Ramos (cell line): ENCODE results near the gene OTOR.

ENCODE experiments used
- in situ Hi-C: fragments of 300-500 bp; cut with MboI; formaldehyde crosslinking; loops from one replicate; pipeline ENCODE4 v1.14.3; 2022; ENCODE audit warnings: low sequenced_read_pairs; ENCODE audit not compliant: unreplicated experiment

OTOR gene

DNA sequence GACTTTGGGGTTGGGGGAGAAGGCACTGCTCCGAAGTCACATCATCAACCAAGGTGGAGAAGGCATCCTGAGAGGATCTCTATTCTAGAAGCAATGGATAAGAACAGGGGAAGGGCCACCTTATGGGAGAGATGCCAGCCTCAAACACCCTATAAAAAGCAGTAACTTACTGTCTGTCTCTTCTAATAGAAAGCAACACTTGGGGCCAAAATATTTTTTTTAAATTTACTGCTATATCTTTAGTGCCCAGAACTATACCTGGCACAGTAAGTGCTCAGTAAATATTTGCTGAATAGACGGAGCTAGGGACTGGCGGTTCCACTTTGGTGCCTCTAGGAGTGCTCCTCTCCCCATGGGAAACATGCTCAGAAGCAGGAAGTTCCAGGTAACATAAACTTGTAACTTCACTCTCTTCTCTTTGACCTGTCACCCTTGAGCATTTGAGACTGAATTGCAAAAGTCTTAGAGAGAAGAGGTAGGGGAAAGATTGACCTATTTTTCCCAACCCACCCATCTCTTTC, 807 bp upstream of the OTOR start:
- in situ Hi-C loops, result no loop called here

DNA sequence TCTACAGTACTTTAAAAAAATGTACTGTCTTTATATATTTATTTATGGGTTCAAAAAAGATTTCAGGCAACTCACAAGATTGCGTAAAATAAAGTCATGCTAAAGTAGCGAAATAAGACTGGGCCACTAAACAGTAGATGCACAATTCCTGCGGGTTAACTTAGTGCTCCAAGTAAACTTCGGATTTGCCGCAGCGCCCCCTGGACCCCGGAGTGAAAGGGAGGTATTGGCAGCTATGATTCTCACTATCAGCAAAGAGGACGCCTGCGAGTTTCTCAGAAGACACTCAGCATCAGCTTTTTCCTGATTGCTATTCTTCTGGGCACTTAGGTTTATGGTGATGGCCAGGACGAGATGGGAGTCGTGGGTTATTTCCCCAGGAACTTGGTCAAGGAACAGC, 1.4 kb downstream of the OTOR start:
- in situ Hi-C loops, result no loop called here

DNA sequence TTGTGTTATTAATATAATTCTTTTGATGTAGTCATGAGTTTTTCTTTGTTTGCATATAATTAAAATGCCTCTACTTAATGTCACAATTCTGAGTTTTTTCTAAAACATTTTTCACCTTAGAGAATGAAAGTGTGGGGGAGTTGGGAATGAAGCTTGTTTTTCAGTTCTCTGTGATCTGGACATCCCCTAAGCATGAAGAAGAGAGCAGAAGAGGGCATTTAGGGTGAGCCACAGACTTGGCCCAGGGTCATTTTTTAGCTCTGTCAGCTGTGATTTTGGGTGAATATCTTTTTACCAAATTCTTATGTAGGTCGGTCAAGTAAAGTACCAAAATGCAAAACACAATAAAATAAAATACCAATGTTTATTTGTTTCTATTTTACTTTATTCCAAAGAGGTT, 3.9 kb downstream of the OTOR start:
- in situ Hi-C loops, result no loop called here

DNA sequence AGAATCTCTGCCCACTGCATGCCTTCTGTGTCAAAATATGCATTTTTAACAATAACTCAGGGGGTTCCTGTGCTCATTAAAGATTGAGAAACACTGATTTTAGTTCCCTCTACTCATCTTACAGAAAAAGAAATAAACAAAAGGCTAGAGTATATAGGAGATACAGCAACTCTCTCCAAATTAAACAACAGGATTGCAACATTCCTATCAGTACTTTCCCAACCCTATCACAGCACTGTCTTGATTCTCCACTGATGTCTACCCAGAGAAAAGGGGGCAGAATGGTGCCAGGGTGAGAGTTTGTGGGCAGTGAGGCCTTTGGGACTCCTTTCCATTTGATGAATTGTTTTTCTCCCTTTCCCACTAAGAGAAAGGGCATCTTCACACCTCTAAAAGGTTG, 4.7 kb downstream of the OTOR start:
- in situ Hi-C loops, result no loop called here

DNA sequence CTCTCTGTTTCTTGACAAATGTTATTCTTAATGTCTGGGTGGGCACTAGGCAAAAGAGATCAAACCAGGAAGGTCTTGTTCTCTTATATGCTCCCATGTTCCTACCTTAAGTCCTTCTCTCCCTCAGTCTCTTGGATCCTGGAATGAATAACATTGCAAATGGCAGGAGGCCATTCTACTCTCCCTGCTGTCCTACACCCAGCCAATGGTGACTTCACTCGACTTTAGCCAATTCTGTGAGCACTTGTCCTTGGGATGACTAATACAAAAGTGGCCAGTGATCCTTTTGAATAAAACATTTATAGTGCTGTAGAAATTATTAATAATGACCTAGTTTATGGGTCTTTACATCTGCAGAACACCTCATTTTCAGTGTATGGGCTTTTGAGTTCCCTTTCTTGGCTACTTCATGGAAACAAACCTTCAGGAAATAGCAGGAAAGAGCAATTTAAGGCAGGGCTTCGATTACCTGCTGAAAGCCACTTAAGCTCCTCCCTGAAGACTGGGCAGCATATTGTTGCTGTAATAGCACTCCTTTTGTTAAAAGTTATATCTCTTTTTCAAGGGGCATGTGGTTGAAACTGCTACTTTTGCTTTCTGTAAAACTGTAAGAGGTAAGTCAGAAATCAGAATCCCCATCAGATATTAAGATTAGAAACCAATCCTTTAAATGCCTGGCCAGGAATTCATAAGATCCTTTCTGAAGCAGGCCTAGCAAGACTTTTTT, 10.5 kb downstream of the OTOR start:
- in situ Hi-C loops, result no loop called here

DNA sequence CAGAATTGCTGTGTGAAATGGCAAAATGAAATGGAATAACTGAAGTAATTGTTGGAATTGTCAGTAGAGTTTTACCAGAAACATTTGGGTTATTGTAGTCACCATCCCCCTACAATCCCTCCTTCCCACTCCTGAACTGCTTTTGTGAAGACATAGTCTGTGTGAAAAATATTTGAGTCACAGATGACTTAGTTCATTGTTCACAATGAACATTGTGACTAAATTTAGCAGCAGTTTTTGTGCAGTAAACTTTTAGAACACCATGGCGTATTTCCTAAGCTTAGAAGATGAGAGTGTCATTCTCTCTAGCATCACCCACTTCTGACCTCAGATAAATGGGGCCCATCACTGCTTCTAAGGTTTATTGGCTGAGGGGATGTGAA, 11.0 kb downstream of the OTOR start:
- in situ Hi-C loops, result no loop called here

DNA sequence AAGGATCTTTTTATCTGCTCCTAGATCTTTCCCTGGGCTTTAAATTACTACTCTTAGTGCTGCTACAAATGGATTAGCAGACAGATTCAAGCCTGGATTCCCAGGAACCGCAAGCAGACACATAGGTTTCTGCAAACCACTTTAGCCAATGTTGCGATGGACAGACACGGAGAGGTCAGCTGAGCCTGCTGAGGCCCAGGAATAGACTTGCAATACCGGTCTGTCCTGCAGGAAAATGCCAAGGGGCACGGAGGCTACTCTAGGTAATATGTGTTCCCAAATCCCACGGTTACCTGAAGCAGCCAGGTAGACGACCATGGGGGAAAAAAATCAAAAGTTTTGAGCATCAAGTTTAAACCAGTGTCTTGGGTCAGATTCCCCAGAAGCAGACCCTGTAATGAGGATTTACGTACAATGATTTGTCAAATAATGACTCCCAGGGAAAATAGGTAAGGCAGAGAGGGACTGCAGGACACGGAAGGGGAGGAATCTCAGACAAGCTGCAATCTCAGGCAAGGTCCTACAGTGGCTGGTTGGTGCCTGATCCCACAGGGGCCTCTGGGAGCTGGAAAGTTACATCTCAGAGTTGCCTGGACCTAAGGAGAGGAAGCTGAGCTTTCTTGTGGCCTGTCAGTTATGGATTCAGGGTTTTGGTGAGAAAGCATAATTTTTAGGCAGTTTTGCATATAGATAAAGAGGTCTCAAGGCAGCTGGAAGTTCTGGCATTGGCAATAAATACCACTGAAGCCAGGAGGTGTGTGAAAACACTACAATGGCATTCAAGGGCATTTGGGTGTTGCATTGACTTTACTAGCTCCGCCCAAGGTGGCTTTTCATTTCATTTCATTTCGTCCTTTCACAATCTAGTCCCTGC, 12.5 kb downstream of the OTOR start:
- in situ Hi-C loops, result no loop called here

DNA sequence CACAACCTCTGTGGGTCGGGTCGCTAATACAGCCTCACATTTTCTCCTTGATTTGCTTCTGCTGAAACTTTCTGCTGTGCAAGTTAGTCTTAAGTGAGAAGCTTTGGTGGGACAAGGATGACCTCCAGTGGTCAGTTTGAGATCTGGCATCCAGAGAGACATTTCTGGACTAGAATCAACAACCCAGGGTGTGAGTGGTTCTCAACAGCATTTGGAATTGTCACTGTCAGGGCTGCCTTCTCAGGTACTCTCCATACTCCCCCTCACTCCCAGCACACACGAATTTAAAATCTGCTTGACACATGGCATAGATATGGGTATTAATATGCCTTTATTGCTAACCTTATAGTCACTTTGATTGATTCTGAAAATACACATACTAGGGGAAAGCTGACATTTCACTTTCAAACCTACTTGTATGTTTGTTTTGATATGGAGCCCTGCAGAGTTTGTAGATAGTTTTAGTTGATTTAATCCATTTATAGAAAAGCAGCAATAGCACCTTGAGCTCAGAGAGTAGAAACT, 13.2 kb downstream of the OTOR start:
- in situ Hi-C loops, result no loop called here

DNA sequence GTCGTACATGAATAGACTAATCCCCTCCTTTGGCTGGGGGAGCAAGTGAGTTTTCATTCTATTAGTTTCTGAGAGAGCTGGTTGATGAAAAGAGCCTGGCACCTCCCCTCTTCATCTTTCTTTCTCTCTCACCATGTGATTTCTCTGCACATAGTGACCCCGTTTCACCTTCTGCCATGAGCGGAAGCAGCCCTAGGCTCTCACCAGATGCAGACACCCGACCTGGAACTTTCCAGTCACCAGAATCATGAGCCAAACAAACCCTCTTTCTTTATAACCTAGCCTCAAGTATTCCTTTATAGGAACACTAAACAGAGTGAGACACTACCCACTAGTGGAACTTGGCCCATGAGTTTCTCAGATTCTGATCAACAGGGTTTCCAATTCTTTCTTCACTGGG, 16.4 kb downstream of the OTOR start:
- in situ Hi-C loops, result no loop called here

DNA sequence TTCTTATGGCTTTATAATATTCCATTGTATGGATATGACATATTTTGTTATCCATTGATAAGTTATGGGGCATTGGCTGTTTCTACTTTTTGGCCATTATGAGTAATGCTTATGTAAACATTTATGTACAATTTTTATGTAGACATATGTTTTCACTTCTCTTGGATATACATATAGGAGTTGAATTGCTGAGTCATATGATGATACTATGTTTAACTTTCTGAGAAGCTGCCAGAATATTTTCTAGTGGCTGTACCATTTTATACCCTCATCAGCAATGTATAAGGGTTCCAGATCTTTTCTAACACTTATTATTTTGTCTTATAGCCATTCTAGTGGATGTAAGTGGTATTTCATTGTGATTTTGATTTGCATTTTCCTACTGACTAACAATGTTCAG, 23.1 kb downstream of the OTOR start:
- in situ Hi-C loops, result no loop called here

DNA sequence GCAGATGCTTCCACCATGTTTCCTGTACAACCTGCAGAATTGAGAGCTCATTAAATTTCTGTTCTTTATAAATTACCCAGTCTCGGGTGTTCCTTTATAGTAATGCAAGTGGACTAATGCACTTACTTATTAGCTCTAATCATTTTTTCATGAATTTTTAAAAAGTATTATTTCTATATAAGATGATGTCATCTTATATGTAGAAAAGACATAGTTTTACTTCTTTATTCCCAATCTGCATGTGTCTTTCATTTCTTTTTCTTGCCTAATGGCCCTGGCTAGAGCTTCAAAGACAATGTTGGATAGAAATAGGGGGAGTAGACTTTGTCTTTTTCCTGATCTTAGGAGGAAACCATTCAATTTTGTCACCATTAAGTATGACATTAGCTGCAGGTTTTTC, 27.8 kb downstream of the OTOR start:
- in situ Hi-C loops, result no loop called here

DNA sequence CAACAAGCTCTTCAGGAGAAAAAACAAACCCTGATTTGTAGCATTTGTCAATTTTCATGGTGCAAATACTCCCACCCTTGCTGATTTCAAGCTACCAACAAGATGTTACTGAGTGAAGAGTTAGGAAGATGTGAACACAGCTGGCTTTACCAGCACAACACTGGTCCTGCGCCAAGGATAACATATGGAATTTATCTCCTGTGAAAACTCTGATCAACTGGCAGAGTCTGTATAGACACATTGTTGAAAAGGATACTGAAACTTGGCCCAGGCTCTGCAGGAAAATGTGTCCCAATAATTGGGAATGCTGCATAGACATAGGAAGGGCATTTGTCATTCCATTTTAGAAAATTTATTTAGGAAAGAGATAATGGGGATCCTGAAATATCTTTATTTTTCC, 29.0 kb downstream of the OTOR start:
- in situ Hi-C loops, result no loop called here

DNA sequence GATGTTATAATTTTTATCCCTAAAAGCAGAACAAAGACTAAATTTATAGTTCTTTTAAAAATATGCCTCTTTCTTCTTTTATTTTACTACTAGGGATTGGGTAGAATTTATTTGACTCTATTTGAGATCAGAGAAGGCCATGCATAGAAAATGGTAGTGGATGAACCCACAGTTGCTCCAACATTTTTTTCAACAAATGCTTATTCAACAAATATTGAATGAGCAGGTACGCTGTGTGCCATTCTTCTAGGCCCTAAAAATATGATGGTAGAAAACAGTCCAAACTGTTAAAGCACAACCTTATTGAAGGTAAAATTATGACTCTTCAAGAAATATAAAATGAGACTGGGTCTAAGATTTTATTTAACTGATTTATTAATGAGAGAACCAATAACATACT, 30.0 kb downstream of the OTOR start:
- in situ Hi-C loops, result no loop called here

DNA sequence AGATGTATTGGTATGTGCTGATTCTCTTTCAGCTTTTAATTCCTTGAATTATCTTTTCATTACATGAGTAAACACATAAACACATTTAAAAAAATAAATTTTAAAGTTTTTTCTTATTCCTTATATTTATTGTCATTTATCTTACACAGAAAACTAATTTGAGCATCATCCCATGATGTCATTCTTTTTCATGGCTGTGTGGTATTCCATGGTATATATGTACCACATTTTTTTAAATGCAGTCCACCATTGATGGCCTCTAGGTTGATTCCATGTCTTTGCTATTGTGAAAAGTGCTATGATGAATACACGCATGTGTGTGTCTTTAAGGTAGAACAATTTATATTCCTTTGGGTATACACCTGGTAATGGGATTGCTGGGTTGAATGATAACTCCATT, 33.3 kb downstream of the OTOR start:
- in situ Hi-C loops, result no loop called here

DNA sequence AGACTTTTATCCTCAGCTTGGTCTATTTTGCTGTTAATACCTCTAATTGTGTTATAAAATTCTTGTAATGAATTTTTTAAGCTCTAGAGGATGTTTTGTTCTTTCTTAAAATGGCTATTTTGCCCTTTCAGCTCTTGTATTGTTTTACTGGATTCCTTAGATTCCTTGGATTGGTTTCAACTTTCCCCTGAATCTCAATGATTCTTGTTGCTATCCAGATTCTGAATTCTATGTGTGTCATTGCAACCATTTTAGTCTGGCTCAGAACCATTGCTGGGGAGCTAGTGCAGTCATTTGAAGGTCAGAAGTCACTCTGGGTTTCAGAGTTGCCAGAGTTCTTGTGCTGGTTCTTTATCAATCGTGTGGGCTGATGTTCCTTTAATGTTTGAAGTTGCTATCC, 37.1 kb downstream of the OTOR start:
- in situ Hi-C loops, result no loop called here
